ENCODE measurements around the gene COL4A2.

GRCh38 chr13:110432522-110432921 lies 125.4 kb downstream of the COL4A2 start:
- TF ChIP-seq EZH2 (IDR thresholded peaks at IDR 0.05; ENCODE audit: insufficient read depth, poor library complexity, severe bottlenecking) (no peak), EZH2phosphoT487 (IDR thresholded peaks at IDR 0.05; ENCODE audit: insufficient read depth, low read depth) (no peak)
